ENCODE results near the gene LRRK1. TPM values are rescaled to one million over a fixed set of nuclear protein-coding genes. Genes with fewer than 3 reads are reported as not detected.

The LRRK1 gene
- total RNA-seq, 1 donor from 2014 or later: not detected

GRCh38 chr15:101059381-101060341, 140.5 kb downstream of the LRRK1 start:
- no peaks in the 10 kb centered on the region for H3F3A ChIP-seq (ENCODE audit: low read depth)
- H3K27ac ChIP-seq: no peak overlapping the region
- no peaks in the 10 kb centered on the region for H3K9me3 ChIP-seq (ENCODE audit: low read depth)
- Mint-ChIP-seq H3K4me3 (peak overlapping the region; percentile 19), H3K36me3 (peaks cover 1% of the 10 kb centered on the region), H3K27me3 (ENCODE audit: insufficient read depth, low read depth) (peaks cover 7% of the 10 kb centered on the region), H3K27ac (no peak overlapping the region), H3K4me1 (peaks cover 25% of the 10 kb centered on the region), H3K9me3 (peaks cover 7% of the 10 kb centered on the region)
- H4K20me1 ChIP-seq (ENCODE audit: low read depth): no peaks in the 10 kb centered on the region
- H3K79me2 ChIP-seq (ENCODE audit: low read depth): no peaks in the 10 kb centered on the region
- H3K27me3 ChIP-seq: no peaks in the 10 kb centered on the region
- no peak overlapping the region for H3K4me3 ChIP-seq
- no peak for DNase-seq (ENCODE audit: low spot score)
- no peaks in the 10 kb centered on the region for H3K36me3 ChIP-seq
- H3K4me1 ChIP-seq: peaks cover 19% of the 10 kb centered on the region
- TF ChIP-seq CTCF (IDR thresholded peaks at IDR 0.05): no peak
- TF ChIP-seq EZH2phosphoT487 (IDR thresholded peaks at IDR 0.05): no peak
- no peak for TF ChIP-seq EZH2 (IDR thresholded peaks at IDR 0.05)
- H2AFZ ChIP-seq (replicated peaks): no peak overlapping the region
- no peak overlapping the region for H3K9ac ChIP-seq
- H3K4me2 ChIP-seq: no peak overlapping the region

- Histone ChIP-seq H3K36me3 (no peaks in the 10 kb centered on the region), H3F3A (ENCODE audit: low read depth) (no peaks in the 10 kb centered on the region), H3K4me3 (no peak overlapping the region), H4K20me1 (ENCODE audit: low read depth) (no peaks in the 10 kb centered on the region), H3K9me3 (ENCODE audit: low read depth) (no peaks in the 10 kb centered on the region), H3K27me3 (no peaks in the 10 kb centered on the region), H3K27ac (no peak overlapping the region), H3K4me2 (no peak overlapping the region), H3K79me2 (ENCODE audit: low read depth) (no peaks in the 10 kb centered on the region), H3K4me1 (peaks cover 19% of the 10 kb centered on the region), H3K9ac (no peak overlapping the region), H2AFZ (replicated peaks) (no peak overlapping the region)
- DNase-seq (ENCODE audit: low spot score): no peak
- Mint-ChIP-seq H3K4me1 (peaks cover 25% of the 10 kb centered on the region), H3K4me3 (no peak overlapping the region), H3K9me3 (peaks cover 7% of the 10 kb centered on the region), H3K36me3 (peaks cover 1% of the 10 kb centered on the region), H3K27me3 (ENCODE audit: insufficient read depth, low read depth) (peaks cover 7% of the 10 kb centered on the region), H3K27ac (no peak overlapping the region)
- no peak for TF ChIP-seq EZH2phosphoT487 (IDR thresholded peaks at IDR 0.05)
- no peak for TF ChIP-seq EZH2 (IDR thresholded peaks at IDR 0.05)
- no peak for TF ChIP-seq CTCF (IDR thresholded peaks at IDR 0.05)
These were observed 141.7 kb downstream of the LRRK1 start for GRCh38 chr15:101060576-101061551.

- no peak for DNase-seq (ENCODE audit: low spot score)
- Histone ChIP-seq H2AFZ (replicated peaks) (no peak overlapping the region), H3K27ac (no peak overlapping the region), H3K79me2 (ENCODE audit: low read depth) (no peaks in the 10 kb centered on the region), H3K36me3 (no peaks in the 10 kb centered on the region), H3K27me3 (no peaks in the 10 kb centered on the region), H3K4me1 (peaks cover 19% of the 10 kb centered on the region), H3F3A (ENCODE audit: low read depth) (no peaks in the 10 kb centered on the region), H3K4me2 (no peak overlapping the region), H3K4me3 (no peak overlapping the region), H3K9me3 (ENCODE audit: low read depth) (no peaks in the 10 kb centered on the region), H4K20me1 (ENCODE audit: low read depth) (no peaks in the 10 kb centered on the region), H3K9ac (no peak overlapping the region)
- Mint-ChIP-seq H3K4me1 (peaks cover 25% of the 10 kb centered on the region), H3K9me3 (peaks cover 7% of the 10 kb centered on the region), H3K27me3 (ENCODE audit: insufficient read depth, low read depth) (peaks cover 7% of the 10 kb centered on the region), H3K27ac (no peak overlapping the region), H3K36me3 (peaks cover 1% of the 10 kb centered on the region), H3K4me3 (no peak overlapping the region)
- no peak for TF ChIP-seq EZH2 (IDR thresholded peaks at IDR 0.05)
- no peak for TF ChIP-seq CTCF (IDR thresholded peaks at IDR 0.05)
- no peak for TF ChIP-seq EZH2phosphoT487 (IDR thresholded peaks at IDR 0.05)
These were observed 142.9 kb downstream of the LRRK1 start for GRCh38 chr15:101062063-101062462.

Data from neural progenitor cell (in vitro differentiated cells).